GM08714 (cell line): ENCODE results near the gene RPS18.

Source experiments
- H3K4me3 ChIP-seq: fragments of 200-500 bp; sonication (Bioruptor generic); 2 replicates; pipeline ENCODE4 v1.5.1; 2014; ENCODE audit warnings: mild to moderate bottlenecking, low read length, inconsistent platforms
- ZNF274 ChIP-seq: IDR thresholded peaks from 2 replicates; pipeline ENCODE4 v1.6.1; 2012; ENCODE audit warnings: mild to moderate bottlenecking, low read depth, low read length

Gene RPS18

DNA sequence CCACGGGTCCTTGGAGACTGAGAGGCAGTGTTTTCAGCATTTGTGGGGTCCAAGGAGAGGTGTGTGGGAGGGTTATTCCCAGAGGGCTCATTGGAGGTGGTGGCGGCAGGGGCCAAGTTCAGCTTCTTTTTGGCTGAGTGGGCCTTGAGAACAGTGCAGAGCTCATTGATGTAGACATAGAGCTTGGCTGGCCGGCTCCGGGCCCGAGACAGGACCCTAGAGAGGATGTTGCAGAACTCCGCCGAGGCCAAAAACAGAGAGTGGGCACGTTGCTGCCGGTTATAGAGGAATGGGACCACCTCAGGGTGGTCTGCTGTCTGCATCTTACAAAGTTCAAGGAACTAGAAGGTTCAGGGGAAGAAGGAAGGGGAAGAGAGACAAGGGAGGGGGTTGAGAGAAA, 49.4 kb downstream of the RPS18 start:
- no peak overlapping the region for H3K4me3 ChIP-seq
- no peak for TF ChIP-seq ZNF274

- H3K4me3 ChIP-seq, result peak overlapping the region; percentile 63
- no peak for TF ChIP-seq ZNF274
Observed at GRCh38 chr6:33323623-33323948, 51.7 kb downstream of the RPS18 start.

DNA sequence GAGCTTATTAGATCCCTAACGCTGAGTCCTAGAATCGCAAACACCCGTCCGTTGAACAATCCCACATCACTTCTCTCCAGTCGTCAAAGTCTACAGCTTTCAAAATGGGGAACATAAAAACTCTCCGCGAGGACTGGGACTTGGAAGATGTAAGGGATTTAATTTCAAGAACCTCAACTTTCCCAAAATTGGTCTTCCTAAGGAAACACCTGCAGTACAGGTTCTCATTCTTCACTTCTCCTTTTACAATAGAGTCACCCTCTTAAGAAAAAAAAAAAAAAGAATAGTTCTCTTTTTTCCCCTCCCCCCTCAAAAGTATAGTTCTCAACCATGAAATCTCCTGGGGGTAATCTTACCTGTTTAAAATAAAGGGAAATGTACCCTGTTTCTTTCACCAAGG, 52.2 kb downstream of the RPS18 start:
- no peak for TF ChIP-seq ZNF274
- peak overlapping the region; percentile 63 for H3K4me3 ChIP-seq
